Measurements from ENCODE around the gene CNTN4.

CNTN4 gene

GRCh38 chr3:2856138-2857133, 757.8 kb downstream of the CNTN4 start:
- no peak for DNase-seq (ENCODE audit: low read depth)
- TF ChIP-seq CTCF (conservative IDR thresholded peaks at IDR 0.05; ENCODE audit: low read depth, low read length) = no peak
- H3K4me3 ChIP-seq (ENCODE audit: low read depth, low read length) = no peak overlapping the region

- DNase-seq (ENCODE audit: low read depth) = no peak
- no peak for TF ChIP-seq CTCF (conservative IDR thresholded peaks at IDR 0.05; ENCODE audit: low read depth, low read length)
- H3K4me3 ChIP-seq (ENCODE audit: low read depth, low read length) = no peak overlapping the region
Observed at GRCh38 chr3:2860626-2861025, 762.0 kb downstream of the CNTN4 start.

- no peak for DNase-seq (ENCODE audit: low read depth)
- no peak overlapping the region for H3K4me3 ChIP-seq (ENCODE audit: low read depth, low read length)
- no peak for TF ChIP-seq CTCF (conservative IDR thresholded peaks at IDR 0.05; ENCODE audit: low read depth, low read length)
Observed at GRCh38 chr3:2861120-2861519, 762.5 kb downstream of the CNTN4 start.

- no peak for DNase-seq (ENCODE audit: low read depth)
- H3K4me3 ChIP-seq (ENCODE audit: low read depth, low read length) = no peak overlapping the region
- no peak for TF ChIP-seq CTCF (conservative IDR thresholded peaks at IDR 0.05; ENCODE audit: low read depth, low read length)
Observed at GRCh38 chr3:2861920-2862319, 763.3 kb downstream of the CNTN4 start.

- TF ChIP-seq CTCF (conservative IDR thresholded peaks at IDR 0.05; ENCODE audit: low read depth, low read length) = no peak
- DNase-seq (ENCODE audit: low read depth) = no peak
- no peak overlapping the region for H3K4me3 ChIP-seq (ENCODE audit: low read depth, low read length)
Observed at GRCh38 chr3:2862366-2862765, 763.7 kb downstream of the CNTN4 start.

- no peak for DNase-seq (ENCODE audit: low read depth)
- no peak for TF ChIP-seq CTCF (conservative IDR thresholded peaks at IDR 0.05; ENCODE audit: low read depth, low read length)
Observed at GRCh38 chr3:2863127-2863526, 764.5 kb downstream of the CNTN4 start.

GRCh38 chr3:2869905-2870304, 771.2 kb downstream of the CNTN4 start:
- DNase-seq (ENCODE audit: low read depth) = no peak
- no peak for TF ChIP-seq CTCF (conservative IDR thresholded peaks at IDR 0.05; ENCODE audit: low read depth, low read length)
- no peak overlapping the region for H3K4me3 ChIP-seq (ENCODE audit: low read depth, low read length)

More at GRCh38 chr3:2863127-2863526, 764.5 kb downstream of the CNTN4 start:
- no peak overlapping the region for H3K4me3 ChIP-seq (ENCODE audit: low read depth, low read length)

All from choroid plexus epithelial cell (primary cell).